ENCODE data around the gene ZNF668.

DNA sequence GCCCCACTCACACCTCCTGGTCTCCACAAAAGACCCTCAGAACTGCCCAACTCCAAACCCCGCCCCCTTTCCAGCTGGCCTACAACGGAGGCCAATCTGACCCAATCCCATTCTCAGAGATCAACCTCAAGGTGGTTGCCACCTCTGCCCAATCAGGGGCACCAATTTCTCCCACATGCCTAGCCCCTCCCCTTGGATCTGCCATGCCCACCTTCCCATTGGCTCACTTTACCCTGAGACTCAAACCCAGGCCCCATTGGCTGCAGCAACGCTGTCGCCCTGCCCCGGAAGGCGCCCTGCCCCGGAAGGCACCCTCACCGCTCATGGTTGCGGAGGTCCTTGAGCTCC, 10.6 kb downstream of the ZNF668 start:
- TF ChIP-seq CTCF (IDR thresholded peaks at IDR 0.05; ENCODE audit: low read depth, low read length, missing input control) (no peak), GABPA (IDR thresholded peaks at IDR 0.05 in 1 of 2, conservative IDR thresholded peaks at IDR 0.05 in 1 of 2) (no peak), RAD21 (IDR thresholded peaks at IDR 0.05) (no peak), SP1 (IDR thresholded peaks at IDR 0.05) (no peak), TAF1 (conservative IDR thresholded peaks at IDR 0.05) (no peak), JUND (IDR thresholded peaks at IDR 0.05) (no peak), RXRA (IDR thresholded peaks at IDR 0.05) (no peak), ATF3 (IDR thresholded peaks at IDR 0.05) (no peak), EGR1 (IDR thresholded peaks at IDR 0.05; ENCODE audit: low read depth in 2 of 2) (no peak), FOXA1 (IDR thresholded peaks at IDR 0.05) (no peak), MAX (IDR thresholded peaks at IDR 0.05) (no peak)
- TF ChIP-seq, protein P1, sequence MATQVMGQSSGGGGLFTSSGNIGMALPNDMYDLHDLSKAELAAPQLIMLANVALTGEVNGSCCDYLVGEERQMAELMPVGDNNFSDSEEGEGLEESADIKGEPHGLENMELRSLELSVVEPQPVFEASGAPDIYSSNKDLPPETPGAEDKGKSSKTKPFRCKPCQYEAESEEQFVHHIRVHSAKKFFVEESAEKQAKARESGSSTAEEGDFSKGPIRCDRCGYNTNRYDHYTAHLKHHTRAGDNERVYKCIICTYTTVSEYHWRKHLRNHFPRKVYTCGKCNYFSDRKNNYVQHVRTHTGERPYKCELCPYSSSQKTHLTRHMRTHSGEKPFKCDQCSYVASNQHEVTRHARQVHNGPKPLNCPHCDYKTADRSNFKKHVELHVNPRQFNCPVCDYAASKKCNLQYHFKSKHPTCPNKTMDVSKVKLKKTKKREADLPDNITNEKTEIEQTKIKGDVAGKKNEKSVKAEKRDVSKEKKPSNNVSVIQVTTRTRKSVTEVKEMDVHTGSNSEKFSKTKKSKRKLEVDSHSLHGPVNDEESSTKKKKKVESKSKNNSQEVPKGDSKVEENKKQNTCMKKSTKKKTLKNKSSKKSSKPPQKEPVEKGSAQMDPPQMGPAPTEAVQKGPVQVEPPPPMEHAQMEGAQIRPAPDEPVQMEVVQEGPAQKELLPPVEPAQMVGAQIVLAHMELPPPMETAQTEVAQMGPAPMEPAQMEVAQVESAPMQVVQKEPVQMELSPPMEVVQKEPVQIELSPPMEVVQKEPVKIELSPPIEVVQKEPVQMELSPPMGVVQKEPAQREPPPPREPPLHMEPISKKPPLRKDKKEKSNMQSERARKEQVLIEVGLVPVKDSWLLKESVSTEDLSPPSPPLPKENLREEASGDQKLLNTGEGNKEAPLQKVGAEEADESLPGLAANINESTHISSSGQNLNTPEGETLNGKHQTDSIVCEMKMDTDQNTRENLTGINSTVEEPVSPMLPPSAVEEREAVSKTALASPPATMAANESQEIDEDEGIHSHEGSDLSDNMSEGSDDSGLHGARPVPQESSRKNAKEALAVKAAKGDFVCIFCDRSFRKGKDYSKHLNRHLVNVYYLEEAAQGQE (IDR thresholded peaks at IDR 0.05), result no peak
- TF ChIP-seq, protein P2, sequence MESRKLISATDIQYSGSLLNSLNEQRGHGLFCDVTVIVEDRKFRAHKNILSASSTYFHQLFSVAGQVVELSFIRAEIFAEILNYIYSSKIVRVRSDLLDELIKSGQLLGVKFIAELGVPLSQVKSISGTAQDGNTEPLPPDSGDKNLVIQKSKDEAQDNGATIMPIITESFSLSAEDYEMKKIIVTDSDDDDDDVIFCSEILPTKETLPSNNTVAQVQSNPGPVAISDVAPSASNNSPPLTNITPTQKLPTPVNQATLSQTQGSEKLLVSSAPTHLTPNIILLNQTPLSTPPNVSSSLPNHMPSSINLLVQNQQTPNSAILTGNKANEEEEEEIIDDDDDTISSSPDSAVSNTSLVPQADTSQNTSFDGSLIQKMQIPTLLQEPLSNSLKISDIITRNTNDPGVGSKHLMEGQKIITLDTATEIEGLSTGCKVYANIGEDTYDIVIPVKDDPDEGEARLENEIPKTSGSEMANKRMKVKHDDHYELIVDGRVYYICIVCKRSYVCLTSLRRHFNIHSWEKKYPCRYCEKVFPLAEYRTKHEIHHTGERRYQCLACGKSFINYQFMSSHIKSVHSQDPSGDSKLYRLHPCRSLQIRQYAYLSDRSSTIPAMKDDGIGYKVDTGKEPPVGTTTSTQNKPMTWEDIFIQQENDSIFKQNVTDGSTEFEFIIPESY (IDR thresholded peaks at IDR 0.05), result no peak

All from liver (tissue), 3 donors.